ENCODE results near the gene ARMC10. TPM values are rescaled to one million over a fixed set of nuclear protein-coding genes. Genes with fewer than 3 reads are reported as not detected.

Gene ARMC10
- total RNA-seq, 2 experiments from 2014 or later, result 33.2 to 35.7 TPM

GRCh38 chr7:103148131-103148993 is 73.4 kb downstream of the ARMC10 start:
- Mint-ChIP-seq H3K27ac (peak overlapping the region; percentile 97), H3K36me3 (ENCODE audit: low read depth) (peaks cover 10% of the 10 kb centered on the region), H3K27me3 (ENCODE audit: low read depth) (no peaks in the 10 kb centered on the region), H3K4me3 (peak overlapping the region; percentile 97), H3K4me1 (ENCODE audit: low read depth) (peaks cover 37% of the 10 kb centered on the region), H3K9me3 (ENCODE audit: insufficient read depth) (no peaks in the 10 kb centered on the region)
- ATAC-seq, result no peak
- no peak for DNase-seq
- CTCF ChIA-PET, result interaction anchor here (1.5 kb wide), 1 partner anchor 73 kb away, joined by 3 read pairs; the partner anchor contains the start of genes ARMC10 and FBXL13
- POLR2A ChIA-PET, result interaction anchor here (0.6 to 1.5 kb wide), 2 partner anchors 17 to 73 kb away, joined by 4 to 18 read pairs; partner anchors contain the start of genes ARMC10 and FBXL13

Other genes starting within 250 kb of the ARMC10 start
- under 1 TPM in 1 of 2 experiments, not detected in 1; 0.21 TPM for gene LRRC17, start 162.1 kb upstream of the ARMC10 start, total RNA-seq
- under 1 TPM; 0.13 to 0.34 TPM for gene FBXL13, start 344 bp upstream of the ARMC10 start, total RNA-seq
- gene NAPEPLD, start 74.0 kb downstream of the ARMC10 start, total RNA-seq, result 1 to 10 TPM; 6.0 to 6.8 TPM
- 10 to 100 TPM; 58.3 to 59.2 TPM for gene PMPCB, start 222.3 kb downstream of the ARMC10 start, total RNA-seq

Measured in activated CD8-positive, alpha-beta T cell treated with anti-CD3 and anti-CD28 coated beads, Interleukin-2, amount 10 ng/mL, durations not matched to agents 7 days and 5 days (primary cell).